Measurements from ENCODE around the gene LPO.

DNA sequence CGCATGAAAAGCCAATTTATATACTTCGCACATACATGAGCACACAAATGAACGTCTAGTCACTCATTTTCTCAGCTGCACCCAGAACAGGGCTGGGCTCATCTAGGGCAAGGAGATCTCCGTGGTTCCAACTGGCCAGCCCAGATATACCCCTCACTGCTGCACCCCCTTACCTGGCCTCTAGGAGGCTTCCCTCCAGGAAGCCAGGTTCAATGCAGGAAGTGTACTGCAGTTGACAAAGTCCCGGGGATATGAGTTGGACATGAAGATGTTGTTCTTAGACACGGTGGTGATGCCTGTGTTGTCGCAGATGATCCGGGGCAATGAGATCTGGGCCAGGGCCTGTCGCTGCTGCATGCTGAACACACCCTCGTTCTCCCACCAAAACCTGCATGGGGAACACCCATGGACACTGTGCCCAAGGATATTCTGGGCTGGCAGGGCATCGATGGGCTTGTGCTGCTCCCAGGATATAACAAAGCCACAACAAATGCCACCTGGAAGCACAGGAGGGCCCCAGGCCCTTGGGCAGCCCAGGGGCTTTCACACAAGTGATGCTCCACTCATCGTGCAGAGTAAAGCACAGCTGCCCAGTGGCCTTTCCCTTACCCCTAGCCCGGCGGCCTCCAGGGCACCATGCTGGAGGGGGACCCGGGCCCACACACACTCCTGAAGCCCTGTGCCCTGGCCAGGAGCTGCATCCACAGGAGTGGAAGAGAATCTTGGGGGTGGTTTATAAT lies 32.3 kb downstream of the LPO start:
- TF ChIP-seq, protein P1, sequence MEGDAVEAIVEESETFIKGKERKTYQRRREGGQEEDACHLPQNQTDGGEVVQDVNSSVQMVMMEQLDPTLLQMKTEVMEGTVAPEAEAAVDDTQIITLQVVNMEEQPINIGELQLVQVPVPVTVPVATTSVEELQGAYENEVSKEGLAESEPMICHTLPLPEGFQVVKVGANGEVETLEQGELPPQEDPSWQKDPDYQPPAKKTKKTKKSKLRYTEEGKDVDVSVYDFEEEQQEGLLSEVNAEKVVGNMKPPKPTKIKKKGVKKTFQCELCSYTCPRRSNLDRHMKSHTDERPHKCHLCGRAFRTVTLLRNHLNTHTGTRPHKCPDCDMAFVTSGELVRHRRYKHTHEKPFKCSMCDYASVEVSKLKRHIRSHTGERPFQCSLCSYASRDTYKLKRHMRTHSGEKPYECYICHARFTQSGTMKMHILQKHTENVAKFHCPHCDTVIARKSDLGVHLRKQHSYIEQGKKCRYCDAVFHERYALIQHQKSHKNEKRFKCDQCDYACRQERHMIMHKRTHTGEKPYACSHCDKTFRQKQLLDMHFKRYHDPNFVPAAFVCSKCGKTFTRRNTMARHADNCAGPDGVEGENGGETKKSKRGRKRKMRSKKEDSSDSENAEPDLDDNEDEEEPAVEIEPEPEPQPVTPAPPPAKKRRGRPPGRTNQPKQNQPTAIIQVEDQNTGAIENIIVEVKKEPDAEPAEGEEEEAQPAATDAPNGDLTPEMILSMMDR (IDR thresholded peaks at IDR 0.05), result no peak
- TF ChIP-seq POLR2AphosphoS5 (IDR thresholded peaks at IDR 0.05), result no peak
